Measurements from ENCODE around the gene CTSE.

The CTSE gene

DNA sequence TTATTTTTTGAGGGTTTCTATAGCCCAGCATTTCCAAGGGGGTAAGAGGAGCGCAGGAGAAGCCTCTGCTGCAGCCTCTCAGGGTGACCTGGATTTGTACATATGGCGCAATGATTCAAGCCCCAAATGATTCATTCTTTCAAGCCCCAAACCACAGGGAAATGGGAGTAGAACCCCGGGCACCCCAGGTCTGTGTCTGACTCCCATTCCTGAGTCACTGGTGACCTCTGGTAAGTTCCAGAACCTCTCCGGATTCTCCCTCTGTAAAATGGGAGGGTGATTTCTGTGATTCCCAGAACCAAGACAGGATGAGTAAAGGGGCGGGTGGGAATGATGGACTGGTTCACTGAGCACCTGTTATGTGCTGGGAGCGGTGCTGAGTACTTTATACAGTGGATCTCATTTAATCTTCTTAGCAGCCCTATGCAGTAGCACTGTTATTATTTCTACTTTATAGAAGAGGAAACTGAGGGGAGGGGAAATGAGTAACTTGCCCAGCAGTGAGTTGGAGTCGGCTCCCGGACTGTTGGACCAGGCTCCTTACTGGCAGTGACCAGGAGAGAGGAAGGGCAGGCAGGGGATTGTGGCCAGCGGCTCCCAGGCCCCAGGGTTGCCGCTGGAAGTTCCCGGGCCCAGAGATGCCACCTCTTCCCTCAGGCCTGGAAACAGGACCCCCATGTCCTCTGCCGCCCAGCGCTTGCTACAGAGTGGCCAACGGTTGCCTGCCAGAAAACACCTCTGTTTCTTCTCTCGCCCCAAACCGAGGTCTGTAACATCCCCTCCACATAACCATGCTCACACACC is 60.1 kb downstream of the CTSE start:
- Histone ChIP-seq H3K27me3 (ENCODE audit: insufficient read depth, poor library complexity, severe bottlenecking) (no peaks in the 10 kb centered on the region), H3K4me1 (ENCODE audit: insufficient read depth, poor library complexity, severe bottlenecking) (peaks cover 29% of the 10 kb centered on the region), H3K27ac (ENCODE audit: poor library complexity, severe bottlenecking) (peak overlapping the region; percentile 5), H3K9me3 (ENCODE audit: severe bottlenecking) (no peaks in the 10 kb centered on the region), H3K4me3 (ENCODE audit: severe bottlenecking) (no peak overlapping the region), H3K36me3 (ENCODE audit: low read depth) (no peaks in the 10 kb centered on the region)
- ATAC-seq (ENCODE audit: low read depth) (peak; percentile 51), DNase-seq (ENCODE audit: low spot score) (no peak)
- TF ChIP-seq, protein P1, sequence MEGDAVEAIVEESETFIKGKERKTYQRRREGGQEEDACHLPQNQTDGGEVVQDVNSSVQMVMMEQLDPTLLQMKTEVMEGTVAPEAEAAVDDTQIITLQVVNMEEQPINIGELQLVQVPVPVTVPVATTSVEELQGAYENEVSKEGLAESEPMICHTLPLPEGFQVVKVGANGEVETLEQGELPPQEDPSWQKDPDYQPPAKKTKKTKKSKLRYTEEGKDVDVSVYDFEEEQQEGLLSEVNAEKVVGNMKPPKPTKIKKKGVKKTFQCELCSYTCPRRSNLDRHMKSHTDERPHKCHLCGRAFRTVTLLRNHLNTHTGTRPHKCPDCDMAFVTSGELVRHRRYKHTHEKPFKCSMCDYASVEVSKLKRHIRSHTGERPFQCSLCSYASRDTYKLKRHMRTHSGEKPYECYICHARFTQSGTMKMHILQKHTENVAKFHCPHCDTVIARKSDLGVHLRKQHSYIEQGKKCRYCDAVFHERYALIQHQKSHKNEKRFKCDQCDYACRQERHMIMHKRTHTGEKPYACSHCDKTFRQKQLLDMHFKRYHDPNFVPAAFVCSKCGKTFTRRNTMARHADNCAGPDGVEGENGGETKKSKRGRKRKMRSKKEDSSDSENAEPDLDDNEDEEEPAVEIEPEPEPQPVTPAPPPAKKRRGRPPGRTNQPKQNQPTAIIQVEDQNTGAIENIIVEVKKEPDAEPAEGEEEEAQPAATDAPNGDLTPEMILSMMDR (IDR thresholded peaks at IDR 0.05; ENCODE audit: poor library complexity, severe bottlenecking), result no peak

DNA sequence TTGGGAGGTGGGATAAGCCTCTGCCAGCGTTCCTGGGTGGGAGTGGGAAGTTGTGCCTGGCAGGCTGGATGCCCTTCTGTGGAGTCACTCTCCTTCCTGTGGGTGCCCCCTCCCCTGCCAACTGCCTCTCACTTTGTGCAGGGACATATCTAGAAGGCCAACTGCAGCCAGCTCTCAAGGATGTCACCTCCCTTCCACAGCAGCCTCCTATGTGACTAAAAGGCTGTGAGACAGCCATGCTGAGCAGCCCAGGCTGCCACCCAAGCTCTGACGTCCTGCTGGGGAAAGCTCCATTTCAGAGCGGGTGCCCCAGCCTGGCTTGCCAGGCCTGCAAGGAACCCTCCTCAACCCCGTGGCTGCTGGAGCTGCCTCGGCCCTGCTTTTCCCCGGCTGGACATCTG is 60.9 kb downstream of the CTSE start:
- H3K27ac ChIP-seq (ENCODE audit: poor library complexity, severe bottlenecking), result peak overlapping the region; percentile 5
- H3K36me3 ChIP-seq (ENCODE audit: low read depth), result no peaks in the 10 kb centered on the region
- H3K27me3 ChIP-seq (ENCODE audit: insufficient read depth, poor library complexity, severe bottlenecking), result no peaks in the 10 kb centered on the region
- DNase-seq (ENCODE audit: low spot score), result no peak
- H3K9me3 ChIP-seq (ENCODE audit: severe bottlenecking), result no peaks in the 10 kb centered on the region
- peaks cover 24% of the 10 kb centered on the region for H3K4me1 ChIP-seq (ENCODE audit: insufficient read depth, poor library complexity, severe bottlenecking)
- TF ChIP-seq, protein P1 (IDR thresholded peaks at IDR 0.05; ENCODE audit: poor library complexity, severe bottlenecking), result no peak
- no peak overlapping the region for H3K4me3 ChIP-seq (ENCODE audit: severe bottlenecking)
- ATAC-seq (ENCODE audit: low read depth), result no peak

DNA sequence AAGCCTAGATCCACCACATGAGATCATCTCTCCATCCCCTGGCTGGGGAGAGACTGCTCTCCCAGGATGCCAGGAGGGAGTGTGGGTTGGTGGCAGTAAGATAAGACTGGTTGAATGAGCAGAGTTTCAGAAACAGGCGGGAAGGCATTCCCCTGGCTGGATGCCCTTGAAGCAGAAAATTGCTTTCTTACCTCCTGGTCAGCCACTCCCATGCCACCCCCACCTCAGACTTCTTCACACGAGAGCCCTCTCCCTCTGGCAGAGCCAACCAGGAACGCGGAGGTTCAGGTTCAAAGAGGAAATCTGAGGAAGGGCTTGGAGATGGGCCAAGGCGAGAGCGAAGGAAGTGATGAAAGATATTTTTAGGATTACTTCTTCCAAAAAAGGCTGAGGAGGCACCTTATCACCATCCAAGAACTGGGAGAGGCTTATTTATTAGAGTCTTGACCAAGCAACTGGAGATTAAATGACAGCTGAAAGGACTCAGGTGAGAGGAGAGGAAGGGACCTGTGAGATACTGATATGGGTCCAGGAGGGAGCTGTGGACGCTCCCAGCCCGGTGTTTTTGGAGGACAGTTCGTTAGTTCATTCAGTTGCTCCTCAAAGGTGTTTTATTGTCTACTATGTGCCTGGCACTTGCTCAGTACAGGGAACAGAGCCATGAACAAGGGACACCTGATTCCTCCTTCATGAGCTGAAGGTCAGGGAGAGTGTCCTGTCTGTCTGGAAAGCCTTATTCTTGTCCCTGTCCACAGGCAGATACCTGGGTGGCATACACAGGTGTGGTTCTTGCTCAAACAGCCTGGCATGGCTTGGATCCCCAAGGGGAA is 61.5 kb downstream of the CTSE start:
- Histone ChIP-seq H3K4me3 (ENCODE audit: severe bottlenecking) (no peak overlapping the region), H3K4me1 (ENCODE audit: insufficient read depth, poor library complexity, severe bottlenecking) (peaks cover 20% of the 10 kb centered on the region), H3K36me3 (ENCODE audit: low read depth) (no peaks in the 10 kb centered on the region), H3K27ac (ENCODE audit: poor library complexity, severe bottlenecking) (peak overlapping the region; percentile 5), H3K27me3 (ENCODE audit: insufficient read depth, poor library complexity, severe bottlenecking) (no peaks in the 10 kb centered on the region), H3K9me3 (ENCODE audit: severe bottlenecking) (no peaks in the 10 kb centered on the region)
- TF ChIP-seq, protein P1 (IDR thresholded peaks at IDR 0.05; ENCODE audit: poor library complexity, severe bottlenecking), result no peak
- peak; percentile 80 for DNase-seq (ENCODE audit: low spot score)
- ATAC-seq (ENCODE audit: low read depth), result peak; percentile 65

DNA sequence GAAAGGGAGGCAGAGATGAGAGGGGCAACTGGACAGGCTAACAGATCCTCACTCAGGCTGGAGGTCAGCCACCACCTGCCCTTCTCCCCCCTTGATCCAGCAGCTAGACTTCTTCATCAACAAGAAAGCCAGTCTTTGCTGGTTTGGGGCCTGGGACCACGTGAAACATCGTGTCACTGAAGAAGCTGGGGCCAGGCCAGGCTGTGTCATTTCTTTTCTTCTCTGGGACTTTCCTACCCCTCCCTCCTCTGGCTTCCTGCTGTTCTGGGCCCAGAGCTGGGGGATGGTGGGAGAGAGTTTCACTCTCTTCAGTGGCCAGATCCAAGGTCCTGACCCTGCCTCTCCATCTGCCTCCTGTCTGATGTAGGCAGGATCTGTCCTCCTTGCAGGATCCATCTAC is 62.3 kb downstream of the CTSE start:
- no peaks in the 10 kb centered on the region for H3K27me3 ChIP-seq (ENCODE audit: insufficient read depth, poor library complexity, severe bottlenecking)
- peaks cover 20% of the 10 kb centered on the region for H3K4me1 ChIP-seq (ENCODE audit: insufficient read depth, poor library complexity, severe bottlenecking)
- ATAC-seq (ENCODE audit: low read depth), result no peak
- TF ChIP-seq, protein P1 (IDR thresholded peaks at IDR 0.05; ENCODE audit: poor library complexity, severe bottlenecking), result no peak
- no peaks in the 10 kb centered on the region for H3K9me3 ChIP-seq (ENCODE audit: severe bottlenecking)
- no peaks in the 10 kb centered on the region for H3K36me3 ChIP-seq (ENCODE audit: low read depth)
- no peak overlapping the region for H3K4me3 ChIP-seq (ENCODE audit: severe bottlenecking)
- no peak for DNase-seq (ENCODE audit: low spot score)
- H3K27ac ChIP-seq (ENCODE audit: poor library complexity, severe bottlenecking), result no peak overlapping the region

Measured in RWPE2 (cell line).